Fibroblast of mammary gland (primary cell): ENCODE results near the gene PIMREG.

Source experiments
- DNase-seq: peaks from one replicate; pipeline ENCODE4 v3.0.0-alpha.2; 2010; ENCODE audit warnings: low read depth
- H3K4me3 ChIP-seq: 2 replicates; pipeline ENCODE4 v1.5.1; 2011; ENCODE audit warnings: low read depth, mild to moderate bottlenecking, low read length, moderate library complexity; ENCODE audit not compliant: control insufficient read depth
- CTCF ChIP-seq: conservative IDR thresholded peaks from 2 replicates; pipeline ENCODE4 v1.5.1; 2011; ENCODE audit warnings: low read depth, low read length, inconsistent platforms; ENCODE audit not compliant: control insufficient read depth, insufficient read depth

PIMREG gene

GRCh38 chr17:6454495-6455320 is 10.5 kb downstream of the PIMREG start:
- H3K4me3 ChIP-seq, result no peak overlapping the region
- no peak for DNase-seq
- no peak for TF ChIP-seq CTCF

GRCh38 chr17:6455321-6455705 is 11.1 kb downstream of the PIMREG start:
- DNase-seq, result peak; percentile 10
- no peak for TF ChIP-seq CTCF
- no peak overlapping the region for H3K4me3 ChIP-seq

- no peak for TF ChIP-seq CTCF
- DNase-seq, result no peak
These were observed 12.1 kb downstream of the PIMREG start for GRCh38 chr17:6456321-6456720.

GRCh38 chr17:6456914-6457687 is 12.8 kb downstream of the PIMREG start:
- no peak for TF ChIP-seq CTCF
- no peak overlapping the region for H3K4me3 ChIP-seq
- DNase-seq, result peak; percentile 78

More at GRCh38 chr17:6456321-6456720, 12.1 kb downstream of the PIMREG start:
- H3K4me3 ChIP-seq, result no peak overlapping the region

- DNase-seq, result no peak
- no peak for TF ChIP-seq CTCF
- H3K4me3 ChIP-seq, result no peak overlapping the region
These were observed 13.6 kb downstream of the PIMREG start for GRCh38 chr17:6457688-6458459.

- no peak overlapping the region for H3K4me3 ChIP-seq
- DNase-seq, result no peak
- no peak for TF ChIP-seq CTCF
These were observed 14.2 kb downstream of the PIMREG start for GRCh38 chr17:6458460-6458950.
